Vagina (tissue), 2 donors: ENCODE data around the gene CTDSP2.
"Not testable (repeated sequence)": the region's sequence is repeated elsewhere in the genome, so short reads cannot be mapped to it uniquely, and the experiment has no call there.

Experiments used
- CTCF ChIP-seq, 3 experiments: fragments of 450-650 bp in 2 of 3; fragments of 200-600 bp in 1 of 3; sonication (generic) in 1 of 3; IDR thresholded peaks; one replicate each; pipeline ENCODE4 v1.5.1; 2017 to 2019; ENCODE audit warnings: antibody characterized with exemption in 3 of 3, mild to moderate bottlenecking in 2 of 3, moderate library complexity in 2 of 3
- POLR2A ChIP-seq, 2 donors: fragments of 450-650 bp; IDR thresholded peaks; one replicate each; pipeline ENCODE4 v1.6.1; 2017; ENCODE audit warnings: antibody characterized with exemption in 2 of 2, mild to moderate bottlenecking in 2 of 2, moderate library complexity in 2 of 2

DNA sequence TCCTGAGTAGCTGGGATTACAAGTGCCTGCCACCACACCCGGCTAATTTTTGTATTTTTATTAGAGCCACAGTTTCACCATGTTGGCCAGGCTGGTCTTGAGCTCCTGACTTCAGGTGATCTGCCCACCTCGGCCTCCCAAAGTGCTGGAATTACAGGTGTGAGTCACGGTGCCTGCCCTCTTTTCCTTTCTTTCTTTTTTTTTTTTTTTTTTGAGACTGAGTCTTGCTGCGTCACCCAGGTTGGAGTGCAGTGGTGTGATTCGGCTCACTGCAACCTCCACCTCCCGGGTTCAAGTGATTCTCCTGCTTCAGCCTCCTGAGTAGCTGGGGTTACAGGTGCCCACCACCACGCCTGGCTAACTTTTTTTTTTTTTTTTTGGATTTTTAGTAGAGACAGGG is 11.6 kb upstream of the CTDSP2 start:
- TF ChIP-seq POLR2A, CTCF (IDR thresholded peaks at IDR 0.05): not testable (repeated sequence)
